Activated CD4-positive, alpha-beta T cell treated with anti-CD3 and anti-CD28 coated beads, Interleukin-2, amount 50 U/mL, for 16 hours (primary cell): ENCODE data around the gene SMIM41.
A peak's percentile ranks its signal among the peaks of the same experiment; 100 is the strongest.

Experiments
- DNase-seq: peaks from one replicate; pipeline ENCODE4 v3.0.0-alpha.2; 2020

Gene SMIM41

DNA sequence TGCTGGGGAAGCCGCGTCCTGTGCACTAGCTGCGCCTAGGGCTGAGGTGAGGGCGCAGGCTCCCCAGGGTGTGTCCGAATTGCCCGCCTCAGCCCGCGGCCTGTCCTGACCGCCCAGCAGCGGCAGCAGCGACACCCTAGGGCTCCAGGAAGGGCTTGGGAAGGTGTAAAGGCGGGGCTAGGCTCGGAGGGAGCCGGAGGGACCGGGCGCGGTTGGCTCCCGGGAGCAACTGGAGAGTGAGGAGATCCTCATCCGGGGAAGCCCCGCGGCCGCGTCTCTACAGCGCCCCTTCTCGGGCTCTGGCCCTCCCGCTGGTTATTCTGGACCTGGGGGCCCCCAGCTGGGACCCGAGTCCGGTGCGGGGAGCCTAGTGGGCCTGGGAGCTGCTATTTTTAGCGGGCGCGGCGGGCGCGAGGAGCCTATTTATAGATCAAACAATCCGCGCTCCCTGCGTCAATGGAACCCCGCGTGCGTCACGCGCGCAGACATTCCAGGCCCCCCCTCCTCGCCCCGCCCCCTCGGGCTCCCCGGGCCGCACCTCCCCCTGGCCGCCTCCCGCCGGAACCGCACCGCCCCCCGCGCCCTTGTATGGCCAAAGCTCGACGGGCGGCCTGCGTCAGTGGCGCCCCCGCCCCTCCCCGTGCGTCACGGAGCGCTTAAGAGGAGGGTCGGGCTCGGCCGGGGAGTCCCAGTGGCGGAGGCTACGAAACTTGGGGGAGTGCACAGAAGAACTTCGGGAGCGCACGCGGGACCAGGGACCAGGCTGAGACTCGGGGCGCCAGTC is 28.6 kb upstream of the SMIM41 start, which contains the start of gene NR4A1:
Gene NR4A1, plus strand, starts transcription at position 685 of the 784 bp plus-strand sequence. CDS start 2,887 bp downstream, outside the sequence.
- peak; percentile 93 for DNase-seq

DNA sequence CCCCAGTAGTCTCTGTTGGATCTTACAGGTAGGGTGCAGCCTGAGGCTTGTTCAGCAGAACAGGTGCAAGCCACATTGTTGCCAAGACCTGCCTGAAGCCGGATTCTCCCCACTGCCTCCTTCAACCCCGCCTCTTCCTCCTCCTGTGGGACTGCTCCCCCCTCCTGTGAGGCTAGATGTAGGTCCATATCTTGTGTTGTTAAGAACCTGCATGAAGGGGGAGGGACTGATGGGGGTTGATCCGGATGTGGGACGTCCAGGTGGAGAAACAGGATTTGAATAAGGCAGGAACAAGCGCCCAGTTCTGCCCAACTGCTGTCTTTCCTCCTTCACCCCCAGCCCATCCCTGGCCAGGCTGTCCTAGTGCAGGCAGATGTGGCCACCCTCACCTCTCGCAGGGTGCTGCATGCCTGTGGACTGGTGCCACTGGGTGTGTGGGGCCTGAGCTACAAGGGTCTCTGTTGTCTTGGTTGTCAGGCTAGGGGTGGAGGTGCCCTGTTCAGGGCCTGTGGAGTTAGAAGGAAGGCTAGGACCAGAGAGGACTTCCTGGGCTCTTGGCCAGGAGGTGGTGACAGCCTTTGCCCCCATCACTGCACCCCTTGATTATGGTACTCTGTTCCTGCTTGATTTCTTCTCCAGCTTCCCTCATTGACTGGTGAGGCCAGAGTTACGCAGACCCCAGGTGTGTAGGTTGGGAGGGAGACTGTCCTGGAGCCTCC is 26.9 kb upstream of the SMIM41 start:
- DNase-seq, result no peak

DNA sequence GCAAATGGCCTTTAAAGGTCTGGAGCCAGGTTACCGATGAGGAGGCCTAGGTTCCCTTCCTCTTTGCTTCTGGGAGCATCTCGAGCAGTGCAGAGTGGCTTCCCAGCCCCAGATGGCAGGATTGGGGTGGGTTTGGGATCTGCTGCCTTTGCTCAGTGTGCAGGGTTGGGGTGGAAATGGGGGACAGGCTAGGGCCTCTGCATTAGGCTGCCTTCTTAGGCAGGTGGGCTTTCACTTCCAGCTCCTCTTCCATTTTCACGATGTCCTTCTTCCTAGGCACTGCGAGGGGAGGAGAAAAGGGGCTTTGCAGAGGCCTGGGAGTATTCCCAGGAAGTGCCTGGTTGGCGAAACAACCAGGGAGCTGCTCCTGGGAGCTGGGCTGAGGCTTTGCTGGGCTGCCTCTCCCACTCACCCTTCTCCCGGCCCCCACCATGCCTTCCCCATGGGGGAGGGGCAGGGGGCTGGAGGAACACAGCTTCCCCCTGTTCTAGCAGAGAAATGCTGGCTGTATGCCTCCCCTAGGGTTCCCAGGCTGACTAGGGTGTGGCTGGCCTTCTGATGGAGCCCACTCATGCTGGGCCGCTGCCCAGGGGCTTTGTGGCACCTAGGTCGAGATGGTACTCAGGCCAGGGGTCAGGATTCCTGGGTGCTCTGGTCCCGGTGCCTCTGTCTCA is 25.8 kb upstream of the SMIM41 start:
- no peak for DNase-seq

DNA sequence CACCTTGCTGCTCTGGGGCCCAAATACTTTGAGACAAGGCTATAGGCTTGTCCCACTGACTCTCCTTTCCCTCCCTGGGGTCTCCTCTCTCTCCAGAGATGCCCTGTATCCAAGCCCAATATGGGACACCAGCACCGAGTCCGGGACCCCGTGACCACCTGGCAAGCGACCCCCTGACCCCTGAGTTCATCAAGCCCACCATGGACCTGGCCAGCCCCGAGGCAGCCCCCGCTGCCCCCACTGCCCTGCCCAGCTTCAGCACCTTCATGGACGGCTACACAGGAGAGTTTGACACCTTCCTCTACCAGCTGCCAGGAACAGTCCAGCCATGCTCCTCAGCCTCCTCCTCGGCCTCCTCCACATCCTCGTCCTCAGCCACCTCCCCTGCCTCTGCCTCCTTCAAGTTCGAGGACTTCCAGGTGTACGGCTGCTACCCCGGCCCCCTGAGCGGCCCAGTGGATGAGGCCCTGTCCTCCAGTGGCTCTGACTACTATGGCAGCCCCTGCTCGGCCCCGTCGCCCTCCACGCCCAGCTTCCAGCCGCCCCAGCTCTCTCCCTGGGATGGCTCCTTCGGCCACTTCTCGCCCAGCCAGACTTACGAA is 25.2 kb upstream of the SMIM41 start:
- no peak for DNase-seq

DNA sequence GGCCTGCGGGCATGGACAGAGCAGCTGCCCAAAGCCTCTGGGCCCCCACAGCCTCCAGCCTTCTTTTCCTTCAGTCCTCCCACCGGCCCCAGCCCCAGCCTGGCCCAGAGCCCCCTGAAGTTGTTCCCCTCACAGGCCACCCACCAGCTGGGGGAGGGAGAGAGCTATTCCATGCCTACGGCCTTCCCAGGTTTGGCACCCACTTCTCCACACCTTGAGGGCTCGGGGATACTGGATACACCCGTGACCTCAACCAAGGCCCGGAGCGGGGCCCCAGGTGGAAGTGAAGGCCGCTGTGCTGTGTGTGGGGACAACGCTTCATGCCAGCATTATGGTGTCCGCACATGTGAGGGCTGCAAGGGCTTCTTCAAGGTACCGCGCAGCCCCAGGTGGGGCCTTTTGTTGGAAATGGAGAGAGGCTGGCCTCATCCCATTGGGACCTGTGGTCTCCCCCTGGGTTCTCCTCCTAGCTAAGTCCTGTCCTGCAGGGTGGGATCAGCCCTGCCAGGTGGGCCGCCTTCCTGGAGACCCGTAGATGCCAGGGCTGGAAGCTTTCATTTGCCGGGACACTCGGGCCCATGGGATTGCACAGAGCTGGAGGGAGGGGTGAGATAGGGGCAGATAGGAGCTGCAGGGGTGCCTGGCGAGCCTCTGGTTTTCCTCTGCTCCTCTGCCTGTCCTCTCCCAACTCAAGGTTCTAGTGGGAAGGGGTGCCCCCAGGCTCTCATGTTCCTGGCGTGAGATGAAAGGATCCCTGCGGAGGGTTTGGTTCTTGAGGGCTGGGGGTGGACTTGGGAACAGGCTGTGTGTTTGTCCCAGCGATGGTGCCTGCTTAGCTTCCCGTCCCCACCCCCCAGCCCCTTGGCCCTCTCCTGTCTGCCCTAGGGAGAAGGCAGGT is 24.4 kb upstream of the SMIM41 start:
- DNase-seq, result no peak

DNA sequence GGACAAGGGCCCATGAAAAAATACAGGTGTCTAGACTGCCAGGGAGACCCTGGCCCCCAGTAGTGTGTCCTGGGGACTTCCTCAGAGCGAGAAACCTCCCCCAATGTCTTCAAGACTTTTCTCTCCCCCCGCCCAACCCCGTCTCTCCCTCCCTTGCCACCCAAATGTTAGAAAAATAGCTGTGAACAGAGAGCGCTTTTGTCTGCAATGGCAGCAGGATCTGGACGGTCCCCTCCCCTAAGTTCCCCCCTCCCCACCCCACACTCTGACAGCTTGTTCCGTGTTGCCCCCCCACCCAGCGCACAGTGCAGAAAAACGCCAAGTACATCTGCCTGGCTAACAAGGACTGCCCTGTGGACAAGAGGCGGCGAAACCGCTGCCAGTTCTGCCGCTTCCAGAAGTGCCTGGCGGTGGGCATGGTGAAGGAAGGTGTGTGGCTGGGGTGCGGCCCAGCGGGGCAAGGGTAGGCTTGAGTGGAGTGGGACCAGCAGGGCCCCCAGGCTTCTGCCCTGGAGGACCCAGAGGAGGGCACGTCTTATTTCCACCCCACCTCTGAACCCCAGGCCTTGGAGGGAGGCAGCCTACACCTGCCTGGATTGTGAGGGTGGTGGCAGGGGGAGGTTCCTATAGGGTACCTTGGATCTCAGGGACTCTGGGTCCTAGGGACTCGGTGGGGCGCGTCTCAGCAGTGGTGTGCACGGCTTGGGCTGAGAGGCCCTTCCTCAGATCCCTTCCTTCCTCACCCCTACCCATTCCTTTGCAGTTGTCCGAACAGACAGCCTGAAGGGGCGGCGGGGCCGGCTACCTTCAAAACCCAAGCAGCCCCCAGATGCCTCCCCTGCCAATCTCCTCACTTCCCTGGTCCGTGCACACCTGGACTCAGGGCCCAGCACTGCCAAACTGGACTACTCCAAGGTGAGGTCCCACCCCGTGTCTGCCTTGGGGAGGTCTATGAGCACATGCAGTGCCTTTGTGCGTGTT is 23.5 kb upstream of the SMIM41 start:
- no peak for DNase-seq

DNA sequence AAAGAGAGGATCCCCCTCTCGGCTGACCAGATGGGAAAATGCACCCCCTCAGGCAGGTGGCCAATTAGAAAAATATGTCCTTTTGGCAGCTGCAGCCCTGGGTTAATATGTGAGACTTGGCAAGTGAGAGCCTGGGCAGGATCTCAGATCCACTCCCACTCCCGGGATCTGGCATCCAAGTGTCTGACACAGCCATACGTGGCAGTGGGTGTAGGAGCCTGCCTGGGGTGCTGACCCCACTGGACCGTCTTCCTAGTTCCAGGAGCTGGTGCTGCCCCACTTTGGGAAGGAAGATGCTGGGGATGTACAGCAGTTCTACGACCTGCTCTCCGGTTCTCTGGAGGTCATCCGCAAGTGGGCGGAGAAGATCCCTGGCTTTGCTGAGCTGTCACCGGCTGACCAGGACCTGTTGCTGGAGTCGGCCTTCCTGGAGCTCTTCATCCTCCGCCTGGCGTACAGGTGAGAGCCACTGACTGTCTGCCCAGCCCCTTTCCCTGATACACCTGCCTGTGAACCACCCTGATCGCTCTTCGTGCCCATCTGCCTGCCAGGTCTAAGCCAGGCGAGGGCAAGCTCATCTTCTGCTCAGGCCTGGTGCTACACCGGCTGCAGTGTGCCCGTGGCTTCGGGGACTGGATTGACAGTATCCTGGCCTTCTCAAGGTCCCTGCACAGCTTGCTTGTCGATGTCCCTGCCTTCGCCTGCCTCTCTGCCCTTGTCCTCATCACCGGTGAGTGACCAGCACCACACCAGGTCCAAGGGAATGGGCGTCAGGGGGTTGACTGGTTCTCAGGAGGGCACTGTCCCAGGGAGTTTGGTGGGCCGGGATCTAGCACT is 22.5 kb upstream of the SMIM41 start:
- DNase-seq, result no peak

DNA sequence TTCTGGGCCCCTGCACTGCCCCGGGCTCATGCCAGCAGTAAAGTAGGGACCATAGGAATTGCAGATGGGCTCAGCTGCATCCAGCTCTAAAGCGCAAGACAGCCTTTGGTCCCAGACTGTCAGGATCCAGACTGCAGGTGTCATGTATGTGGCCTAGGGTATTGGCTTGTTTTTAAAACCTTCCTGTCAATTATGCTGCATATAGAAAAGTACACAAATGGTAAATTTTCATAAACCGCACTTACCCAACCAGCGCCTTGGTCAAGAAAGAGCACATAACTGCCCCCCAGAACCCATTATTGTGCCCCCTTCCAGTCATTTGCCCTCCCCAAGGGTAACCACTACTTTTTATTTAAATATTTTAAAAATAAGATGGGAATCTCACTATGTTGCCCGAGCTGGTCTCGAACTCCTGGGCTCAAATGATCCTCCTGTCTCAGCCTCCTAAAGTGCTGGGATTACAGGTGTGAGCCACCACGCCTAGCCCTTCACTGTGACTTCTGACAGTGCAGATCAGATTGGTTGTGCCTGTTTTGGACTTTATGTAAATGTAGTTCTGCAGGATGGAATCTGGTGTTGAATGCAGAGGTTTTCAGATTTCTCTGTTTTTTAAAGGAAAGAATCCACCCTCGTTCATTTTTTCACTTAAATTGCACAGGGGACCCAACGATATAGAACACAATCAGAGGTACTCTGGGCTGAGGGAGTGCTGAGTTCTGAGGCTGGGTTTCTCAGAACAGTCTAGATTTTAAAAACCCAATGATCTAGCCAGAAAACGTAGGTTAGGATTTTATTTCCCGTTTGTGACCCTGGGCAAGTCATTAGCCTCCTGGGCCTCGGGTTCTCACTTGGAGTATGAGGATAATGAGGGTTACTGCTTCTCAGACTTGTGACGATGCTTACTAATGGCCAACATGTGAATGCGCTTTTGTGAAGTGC is 21.6 kb upstream of the SMIM41 start:
- no peak for DNase-seq

DNA sequence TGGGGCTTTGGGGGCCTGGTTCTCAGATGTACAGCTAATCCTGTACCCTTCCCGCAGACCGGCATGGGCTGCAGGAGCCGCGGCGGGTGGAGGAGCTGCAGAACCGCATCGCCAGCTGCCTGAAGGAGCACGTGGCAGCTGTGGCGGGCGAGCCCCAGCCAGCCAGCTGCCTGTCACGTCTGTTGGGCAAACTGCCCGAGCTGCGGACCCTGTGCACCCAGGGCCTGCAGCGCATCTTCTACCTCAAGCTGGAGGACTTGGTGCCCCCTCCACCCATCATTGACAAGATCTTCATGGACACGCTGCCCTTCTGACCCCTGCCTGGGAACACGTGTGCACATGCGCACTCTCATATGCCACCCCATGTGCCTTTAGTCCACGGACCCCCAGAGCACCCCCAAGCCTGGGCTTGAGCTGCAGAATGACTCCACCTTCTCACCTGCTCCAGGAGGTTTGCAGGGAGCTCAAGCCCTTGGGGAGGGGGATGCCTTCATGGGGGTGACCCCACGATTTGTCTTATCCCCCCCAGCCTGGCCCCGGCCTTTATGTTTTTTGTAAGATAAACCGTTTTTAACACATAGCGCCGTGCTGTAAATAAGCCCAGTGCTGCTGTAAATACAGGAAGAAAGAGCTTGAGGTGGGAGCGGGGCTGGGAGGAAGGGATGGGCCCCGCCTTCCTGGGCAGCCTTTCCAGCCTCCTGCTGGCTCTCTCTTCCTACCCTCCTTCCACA is 20.7 kb upstream of the SMIM41 start:
- no peak for DNase-seq

DNA sequence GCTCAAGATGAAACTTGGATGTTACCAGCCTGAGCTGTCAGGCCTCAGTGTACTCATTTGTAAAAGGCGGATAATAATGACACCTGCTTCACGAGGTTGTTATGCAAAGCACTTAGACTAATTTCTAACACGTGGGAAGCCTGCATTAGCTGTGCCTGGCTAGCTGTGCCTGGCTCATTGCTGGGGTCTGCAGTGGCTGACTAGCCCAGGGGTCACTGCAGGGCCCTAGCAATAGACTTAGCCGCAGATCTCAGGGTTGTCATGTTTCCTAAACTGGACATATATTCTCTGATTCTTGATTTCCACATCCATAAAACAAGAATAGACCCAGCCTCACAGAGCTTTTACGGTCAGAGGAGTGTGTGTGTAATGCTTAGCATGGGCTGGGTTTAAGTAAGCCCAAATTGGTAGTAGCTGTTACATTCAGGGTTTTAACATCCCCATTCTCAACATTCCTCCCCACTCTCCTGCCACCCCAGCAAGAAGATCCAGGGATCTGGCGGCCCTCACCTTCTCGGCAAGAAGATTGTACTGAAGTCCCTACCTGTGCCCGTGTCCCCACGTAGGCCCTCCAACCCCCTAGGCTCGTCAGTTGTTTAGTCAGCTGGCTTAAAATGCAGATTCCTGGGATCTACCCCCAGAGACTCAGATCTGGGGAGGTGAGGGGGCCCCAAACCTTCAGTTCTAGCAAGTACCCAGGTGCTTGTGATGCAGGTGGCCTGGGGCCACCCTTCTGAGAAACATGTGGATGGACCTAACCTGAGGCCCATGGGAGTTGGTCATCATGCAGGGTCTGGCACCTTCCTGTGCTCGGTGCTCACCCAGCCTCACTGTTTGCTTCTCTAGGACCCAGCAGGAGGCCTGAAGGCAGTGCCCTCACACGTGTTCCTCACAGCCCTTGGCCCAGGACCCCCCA is 19.7 kb upstream of the SMIM41 start:
- DNase-seq, result no peak

DNA sequence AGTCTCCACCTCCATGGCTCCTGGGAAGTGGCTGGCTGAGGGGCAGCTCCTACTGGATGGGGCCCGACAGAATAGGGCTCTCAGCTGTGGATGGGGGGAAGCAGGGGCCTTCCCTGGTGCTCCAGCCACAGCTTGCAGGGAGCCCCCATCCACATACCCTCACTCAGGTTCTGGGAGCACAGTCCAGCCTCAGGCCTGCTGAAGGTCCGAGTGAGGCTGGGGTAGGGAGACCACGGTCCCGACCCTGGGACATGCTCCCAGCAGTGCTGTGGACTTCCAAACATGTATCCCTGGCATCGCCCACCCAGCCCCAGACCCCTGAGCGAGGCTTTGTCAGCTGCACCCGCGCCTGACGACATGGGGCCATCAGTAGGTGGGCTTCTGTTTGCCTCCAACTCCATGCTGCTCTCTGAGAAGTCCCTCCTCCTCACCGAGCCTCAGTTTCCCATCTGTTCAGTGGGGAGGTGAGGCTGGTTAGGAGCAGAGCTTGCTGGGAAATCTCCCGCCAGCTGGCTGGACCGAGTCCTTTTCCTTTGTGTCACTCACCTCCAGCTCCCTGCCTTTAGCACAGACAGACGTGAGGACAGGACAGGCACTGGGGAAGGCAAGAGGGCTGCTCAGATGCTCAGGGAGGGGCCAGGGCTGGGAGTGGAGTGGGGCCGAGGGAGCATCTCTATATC is 18.9 kb upstream of the SMIM41 start:
- DNase-seq, result no peak

DNA sequence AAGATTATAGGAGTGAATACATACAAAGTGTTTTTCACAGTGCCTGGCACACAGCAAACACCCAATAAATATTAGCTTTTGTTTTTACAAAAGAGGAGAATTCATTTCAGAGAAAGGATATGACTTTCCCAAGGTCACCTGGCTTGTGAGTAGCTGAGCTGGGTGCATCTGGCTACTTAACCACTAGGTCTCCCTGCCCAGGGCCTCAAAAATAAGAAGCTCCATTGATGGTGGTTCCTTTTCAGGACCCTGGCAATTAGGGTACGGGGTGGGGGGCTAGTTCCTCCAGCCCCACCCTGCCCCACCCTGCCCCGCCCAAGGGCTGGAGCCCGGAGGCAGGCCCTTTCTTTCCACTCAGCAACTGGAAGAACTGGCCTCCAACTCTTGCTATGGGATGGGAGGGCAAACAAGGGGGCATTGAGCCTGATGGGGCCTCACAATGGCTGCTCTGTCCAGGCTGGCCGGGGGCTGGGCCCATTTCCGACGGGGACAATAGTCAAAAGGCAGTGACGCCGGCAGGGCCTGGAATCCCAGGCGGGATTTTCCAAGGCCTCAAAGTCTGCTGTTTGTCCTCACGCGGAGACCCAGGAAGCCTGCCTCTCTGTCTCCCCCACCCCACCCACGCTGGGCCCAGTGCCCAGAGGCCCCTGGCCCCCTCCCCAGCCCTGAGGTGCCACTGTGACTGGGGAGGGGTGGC is 17.9 kb upstream of the SMIM41 start:
- no peak for DNase-seq

DNA sequence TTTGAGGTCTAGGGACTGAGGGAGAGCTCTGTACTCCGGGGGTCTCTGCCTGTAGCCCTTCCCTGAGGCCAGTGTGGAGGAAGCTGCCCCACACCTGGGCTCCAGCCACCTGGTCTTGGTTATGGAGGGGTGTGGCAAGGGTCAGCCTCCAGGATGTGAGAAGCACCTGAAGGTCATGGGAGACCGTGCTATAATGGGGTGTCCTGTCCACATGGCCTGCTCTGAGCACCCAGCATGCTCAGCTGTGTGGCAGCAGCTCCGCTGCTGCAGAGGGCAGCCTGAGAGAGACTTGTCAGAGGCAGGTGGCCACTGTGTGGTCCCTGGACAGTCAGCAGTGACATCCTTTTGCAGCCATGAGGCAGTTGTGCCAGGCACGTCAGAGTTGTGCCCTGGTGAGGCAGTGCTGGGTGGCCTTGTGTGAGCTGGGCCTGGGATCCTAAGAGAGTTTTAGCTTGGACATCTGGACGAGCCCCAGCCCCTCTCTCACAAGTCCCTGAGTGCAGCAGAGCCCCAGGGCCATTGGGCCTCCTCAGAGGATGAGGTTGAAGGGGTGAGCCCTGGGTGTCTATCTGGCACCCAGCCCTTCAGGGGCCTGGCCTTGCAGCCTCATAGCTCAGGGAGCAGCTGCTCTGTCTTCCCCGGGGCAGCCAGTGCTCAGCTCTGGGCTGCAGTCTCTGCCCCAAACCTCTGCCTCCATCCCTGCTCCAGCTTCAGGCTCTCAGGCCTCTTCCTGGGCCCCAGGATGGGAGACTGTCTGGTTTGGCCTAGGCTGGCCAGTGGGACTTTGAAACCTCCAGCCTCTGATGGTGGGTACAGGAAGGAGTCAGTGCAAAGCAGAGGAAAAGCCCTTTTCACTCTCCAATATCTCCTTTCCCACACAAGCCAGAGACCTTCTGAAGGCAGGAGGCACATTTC is 17.1 kb upstream of the SMIM41 start:
- DNase-seq, result no peak

DNA sequence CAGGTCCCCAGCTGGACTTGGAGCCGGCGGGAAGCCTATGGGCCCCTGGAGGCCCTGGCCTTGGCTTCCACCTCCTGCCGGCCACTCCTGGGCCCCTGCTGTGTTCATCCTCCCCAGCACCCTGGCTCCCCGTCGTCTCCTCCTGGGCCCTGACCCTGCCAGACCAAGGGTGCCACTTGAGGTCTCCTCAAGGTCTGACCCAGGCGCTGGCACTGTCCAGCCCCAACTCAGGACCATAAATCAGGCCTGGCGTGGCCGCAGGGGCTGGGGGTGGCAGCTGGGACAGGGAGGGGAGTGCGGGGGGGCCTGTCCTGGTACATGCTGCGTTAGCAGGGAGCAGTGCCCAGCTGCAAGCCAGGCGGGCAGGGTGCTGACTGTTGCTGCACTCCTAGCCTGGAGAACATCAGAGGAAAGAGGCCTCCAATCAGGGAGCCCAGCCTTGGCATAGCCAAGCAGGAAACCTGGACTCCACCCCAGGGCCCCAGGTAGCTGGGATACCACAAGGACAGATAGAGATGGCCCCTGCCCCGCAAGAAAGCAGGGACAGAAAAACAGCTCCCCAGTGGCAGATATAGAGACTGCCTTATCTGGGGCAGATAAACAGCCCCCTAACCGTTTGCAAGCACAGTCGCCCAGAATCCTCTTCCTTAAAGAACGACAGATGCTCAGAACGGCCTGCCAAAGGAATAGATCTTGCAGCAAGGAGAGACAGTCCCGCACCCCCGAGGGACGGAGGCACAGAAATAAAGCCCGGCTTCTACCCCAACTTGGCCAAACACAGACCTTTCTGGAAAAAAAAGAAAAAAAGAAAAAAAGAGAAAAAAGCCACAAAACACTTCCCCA is 16.2 kb upstream of the SMIM41 start:
- no peak for DNase-seq
